GM19438 (cell line): ENCODE data around the gene OLFML1.
A peak's percentile ranks its signal among the peaks of the same experiment; 100 is the strongest.

ENCODE experiments used
- ATAC-seq: cut with Tn5 transposase; IDR thresholded peaks from one replicate; pipeline ENCODE4 v1.9.1; 2021; ENCODE audit warnings: low read depth; ENCODE audit not compliant: unreplicated experiment

Gene OLFML1

GRCh38 chr11:7473717-7474116, 11.6 kb upstream of the OLFML1 start:
- ATAC-seq = peak; percentile 97

GRCh38 chr11:7480113-7480512, 5.2 kb upstream of the OLFML1 start:
- ATAC-seq = no peak

- no peak for ATAC-seq
These were observed 1.2 kb upstream of the OLFML1 start for GRCh38 chr11:7484131-7484530.

GRCh38 chr11:7484645-7485044, 661 bp upstream of the OLFML1 start:
- no peak for ATAC-seq

GRCh38 chr11:7486098-7486780, 933 bp downstream of the OLFML1 start:
- ATAC-seq = no peak

GRCh38 chr11:7486781-7487140, 1.5 kb downstream of the OLFML1 start:
- no peak for ATAC-seq

GRCh38 chr11:7487360-7487759, 2.1 kb downstream of the OLFML1 start:
- ATAC-seq = no peak

GRCh38 chr11:7488681-7489080, 3.4 kb downstream of the OLFML1 start:
- ATAC-seq = no peak

- no peak for ATAC-seq
These were observed 4.1 kb downstream of the OLFML1 start for GRCh38 chr11:7489376-7489775.

GRCh38 chr11:7490054-7490453, 4.7 kb downstream of the OLFML1 start:
- ATAC-seq = no peak

- ATAC-seq = no peak
These were observed 5.2 kb downstream of the OLFML1 start for GRCh38 chr11:7490535-7490934.

GRCh38 chr11:7492253-7492652, 6.9 kb downstream of the OLFML1 start:
- ATAC-seq = no peak

- ATAC-seq = no peak
These were observed 8.4 kb downstream of the OLFML1 start for GRCh38 chr11:7493670-7494069.

- ATAC-seq = no peak
These were observed 8.9 kb downstream of the OLFML1 start for GRCh38 chr11:7494086-7494745.

- peak; percentile 79 for ATAC-seq
These were observed 10.7 kb downstream of the OLFML1 start for GRCh38 chr11:7495882-7496551.

- ATAC-seq = no peak
These were observed 12.9 kb downstream of the OLFML1 start for GRCh38 chr11:7498193-7498592.

GRCh38 chr11:7499081-7499480, 13.8 kb downstream of the OLFML1 start:
- no peak for ATAC-seq

- no peak for ATAC-seq
These were observed 14.9 kb downstream of the OLFML1 start for GRCh38 chr11:7500251-7500650.

- ATAC-seq = no peak
These were observed 15.9 kb downstream of the OLFML1 start for GRCh38 chr11:7501251-7501650.

- no peak for ATAC-seq
These were observed 16.6 kb downstream of the OLFML1 start for GRCh38 chr11:7501894-7502293.

- ATAC-seq = no peak
These were observed 20.9 kb downstream of the OLFML1 start for GRCh38 chr11:7506243-7506642.

GRCh38 chr11:7508087-7508486, 22.8 kb downstream of the OLFML1 start:
- ATAC-seq = no peak
